HG02970 (cell line): ENCODE data around the gene PPP2R5C.
"Not testable (repeated sequence)": the region's sequence is repeated elsewhere in the genome, so short reads cannot be mapped to it uniquely, and the experiment has no call there.

Experiments
- ATAC-seq: cut with Tn5 transposase; IDR thresholded peaks from one replicate; pipeline ENCODE4 v1.9.1; 2021; ENCODE audit warnings: mild to moderate bottlenecking, moderate library complexity, moderate number of reproducible peaks; ENCODE audit not compliant: unreplicated experiment, low FRiP score

Gene PPP2R5C

GRCh38 chr14:101749756-101750155 lies 11.8 kb upstream of the PPP2R5C start:
- not testable (repeated sequence) for ATAC-seq

GRCh38 chr14:101754893-101755292 lies 6.6 kb upstream of the PPP2R5C start:
- ATAC-seq = no peak

- no peak for ATAC-seq
These were observed 5.8 kb upstream of the PPP2R5C start for GRCh38 chr14:101755591-101756324.

- no peak for ATAC-seq
These were observed 4.3 kb upstream of the PPP2R5C start for GRCh38 chr14:101757064-101757838.

GRCh38 chr14:101757839-101758211 lies 3.7 kb upstream of the PPP2R5C start:
- ATAC-seq = no peak

- ATAC-seq = no peak
These were observed 2.5 kb upstream of the PPP2R5C start for GRCh38 chr14:101758913-101759593.

- peak; percentile 51 for ATAC-seq
These were observed 1.1 kb upstream of the PPP2R5C start for GRCh38 chr14:101760138-101761011.

- peak; percentile 20 for ATAC-seq
These were observed 496 bp downstream of the PPP2R5C start for GRCh38 chr14:101761881-101762529.

GRCh38 chr14:101762530-101763101 lies 1.1 kb downstream of the PPP2R5C start:
- no peak for ATAC-seq

GRCh38 chr14:101763941-101764709 lies 2.6 kb downstream of the PPP2R5C start:
- no peak for ATAC-seq

- no peak for ATAC-seq
These were observed 6.3 kb downstream of the PPP2R5C start for GRCh38 chr14:101767618-101768362.

GRCh38 chr14:101770183-101770582 lies 8.7 kb downstream of the PPP2R5C start:
- no peak for ATAC-seq

- ATAC-seq = no peak
These were observed 11.3 kb downstream of the PPP2R5C start for GRCh38 chr14:101772770-101773169.

GRCh38 chr14:101773378-101773777 lies 11.9 kb downstream of the PPP2R5C start:
- no peak for ATAC-seq

GRCh38 chr14:101774006-101774795 lies 12.7 kb downstream of the PPP2R5C start:
- no peak for ATAC-seq

- no peak for ATAC-seq
These were observed 13.3 kb downstream of the PPP2R5C start for GRCh38 chr14:101774814-101775213.

- ATAC-seq = no peak
These were observed 14.3 kb downstream of the PPP2R5C start for GRCh38 chr14:101775826-101776225.
